C4-2B (cell line): ENCODE data around the gene FXYD3.

Source experiments
- H3K27ac ChIP-seq: fragments of 450-650 bp; 2 replicates; pipeline ENCODE4 v1.5.1; 2017
- CTCF ChIP-seq: fragments of 450-650 bp; conservative IDR thresholded peaks from 2 replicates; pipeline ENCODE4 v1.5.1; 2017; ENCODE audit warnings: mild to moderate bottlenecking
- ZFX ChIP-seq: fragments of 450-650 bp; IDR thresholded peaks from 2 replicates; pipeline ENCODE4 v1.6.1; 2017

FXYD3 gene

GRCh38 chr19:35087393-35087792, 28.2 kb upstream of the FXYD3 start:
- TF ChIP-seq ZFX (no peak), CTCF (no peak)
- H3K27ac ChIP-seq = no peak overlapping the region

- TF ChIP-seq ZFX (no peak), CTCF (no peak)
- H3K27ac ChIP-seq = no peak overlapping the region
These were observed 27.3 kb upstream of the FXYD3 start for GRCh38 chr19:35088131-35088913.

- H3K27ac ChIP-seq = no peak overlapping the region; the same call in 1 of the 2 replicates
- TF ChIP-seq ZFX (no peak), CTCF (no peak)
These were observed 26.1 kb upstream of the FXYD3 start for GRCh38 chr19:35089554-35089953.

GRCh38 chr19:35090160-35090505, 25.5 kb upstream of the FXYD3 start:
- H3K27ac ChIP-seq = peak overlapping the region; percentile 64
- TF ChIP-seq ZFX = no peak
- no peak for TF ChIP-seq CTCF

- H3K27ac ChIP-seq = peak overlapping the region; percentile 64
- TF ChIP-seq CTCF (peak; percentile 87), ZFX (no peak)
These were observed 25.0 kb upstream of the FXYD3 start for GRCh38 chr19:35090506-35091214.

- TF ChIP-seq ZFX = no peak
- no peak for TF ChIP-seq CTCF
- no peak overlapping the region for H3K27ac ChIP-seq
These were observed 22.2 kb upstream of the FXYD3 start for GRCh38 chr19:35093430-35093829.

- TF ChIP-seq CTCF (no peak), ZFX (no peak)
These were observed 21.5 kb upstream of the FXYD3 start for GRCh38 chr19:35093941-35094647.

More at GRCh38 chr19:35093941-35094647, 21.5 kb upstream of the FXYD3 start:
- H3K27ac ChIP-seq = no peak overlapping the region
